HFFc6 (cell line): Measurements from ENCODE around the gene PDCD1LG2. TPM values are rescaled to one million over a fixed set of nuclear protein-coding genes. Genes with fewer than 3 reads are reported as not detected.

ENCODE experiments used
- DNase-seq: peaks from one replicate; pipeline ENCODE4 v3.0.0-alpha.2; 2018
- H3K27ac Mint-ChIP-seq: 2 replicates; pipeline ENCODE4 v1.8.0; 2020; ENCODE audit warnings: mild to moderate bottlenecking, mixed read lengths
- H3K27me3 Mint-ChIP-seq: 2 replicates; pipeline ENCODE4 v1.8.0; 2021; ENCODE audit warnings: mild to moderate bottlenecking, moderate library complexity, mixed read lengths; ENCODE audit not compliant: insufficient read depth
- H3K36me3 Mint-ChIP-seq: 2 replicates; pipeline ENCODE4 v1.8.0; 2021; ENCODE audit warnings: low read depth, mixed read lengths
- H3K4me1 Mint-ChIP-seq: 2 replicates; pipeline ENCODE4 v1.8.0; 2020; ENCODE audit warnings: low read depth, mixed read lengths
- H3K4me3 Mint-ChIP-seq: 2 replicates; pipeline ENCODE4 v1.8.0; 2020; ENCODE audit warnings: mild to moderate bottlenecking, moderate library complexity, mixed read lengths
- H3K9me3 Mint-ChIP-seq: 2 replicates; pipeline ENCODE4 v1.8.0; 2020; ENCODE audit warnings: mild to moderate bottlenecking, mixed read lengths
- total RNA-seq, 6 experiments: library from RNA; stranded (reverse); fragmentation: NEBNext Ultra II Directional; extraction: Animal tissue kit (Norgen Biotek cat#: 25700); gene quantifications; 2 replicates in 1 of 6; 3 replicates in 5 of 6; pipeline ENCODE4 v1.2.3, GENCODE V29; 2021
- TF ChIP-seq, protein P1 (sequence below): fragments of 200-600 bp; sonication (generic); IDR thresholded peaks from 2 replicates; pipeline ENCODE4 v1.5.0; 2021; ENCODE audit warnings: antibody characterized with exemption, mild to moderate bottlenecking

The PDCD1LG2 gene
- total RNA-seq, 6 experiments from 2014 or later: 31.6 to 50.9 (median 42.6) TPM

DNA sequence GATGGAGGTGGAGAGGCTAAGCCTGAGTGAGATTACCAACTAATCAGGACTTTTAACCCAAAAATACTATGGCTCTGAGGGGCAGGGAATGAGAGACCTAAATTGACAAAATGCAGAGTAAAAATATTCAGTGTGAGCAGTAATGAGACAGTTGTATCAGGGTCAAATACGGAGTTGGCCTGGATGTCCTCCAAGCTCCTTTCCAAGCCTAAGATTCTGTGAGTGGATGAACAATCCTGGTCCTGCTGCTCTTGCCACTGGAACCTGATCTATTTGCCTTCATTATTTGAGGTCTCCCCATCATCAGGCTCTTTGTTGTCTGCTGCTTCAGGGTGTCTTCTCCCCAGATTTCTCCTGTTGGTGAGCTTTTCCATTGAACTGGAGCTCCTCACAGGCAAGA, 1.1 kb downstream of the PDCD1LG2 start:
- peaks cover 85% of the 10 kb centered on the region for H3K4me1 Mint-ChIP-seq
- H3K27me3 Mint-ChIP-seq: peaks cover 3% of the 10 kb centered on the region
- TF ChIP-seq, protein P1, sequence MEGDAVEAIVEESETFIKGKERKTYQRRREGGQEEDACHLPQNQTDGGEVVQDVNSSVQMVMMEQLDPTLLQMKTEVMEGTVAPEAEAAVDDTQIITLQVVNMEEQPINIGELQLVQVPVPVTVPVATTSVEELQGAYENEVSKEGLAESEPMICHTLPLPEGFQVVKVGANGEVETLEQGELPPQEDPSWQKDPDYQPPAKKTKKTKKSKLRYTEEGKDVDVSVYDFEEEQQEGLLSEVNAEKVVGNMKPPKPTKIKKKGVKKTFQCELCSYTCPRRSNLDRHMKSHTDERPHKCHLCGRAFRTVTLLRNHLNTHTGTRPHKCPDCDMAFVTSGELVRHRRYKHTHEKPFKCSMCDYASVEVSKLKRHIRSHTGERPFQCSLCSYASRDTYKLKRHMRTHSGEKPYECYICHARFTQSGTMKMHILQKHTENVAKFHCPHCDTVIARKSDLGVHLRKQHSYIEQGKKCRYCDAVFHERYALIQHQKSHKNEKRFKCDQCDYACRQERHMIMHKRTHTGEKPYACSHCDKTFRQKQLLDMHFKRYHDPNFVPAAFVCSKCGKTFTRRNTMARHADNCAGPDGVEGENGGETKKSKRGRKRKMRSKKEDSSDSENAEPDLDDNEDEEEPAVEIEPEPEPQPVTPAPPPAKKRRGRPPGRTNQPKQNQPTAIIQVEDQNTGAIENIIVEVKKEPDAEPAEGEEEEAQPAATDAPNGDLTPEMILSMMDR: no peak
- peak overlapping the region; percentile 93 for H3K4me3 Mint-ChIP-seq
- H3K27ac Mint-ChIP-seq: peak overlapping the region; percentile 97
- no peak for DNase-seq
- H3K36me3 Mint-ChIP-seq: peaks cover 39% of the 10 kb centered on the region
- peaks cover 12% of the 10 kb centered on the region for H3K9me3 Mint-ChIP-seq

DNA sequence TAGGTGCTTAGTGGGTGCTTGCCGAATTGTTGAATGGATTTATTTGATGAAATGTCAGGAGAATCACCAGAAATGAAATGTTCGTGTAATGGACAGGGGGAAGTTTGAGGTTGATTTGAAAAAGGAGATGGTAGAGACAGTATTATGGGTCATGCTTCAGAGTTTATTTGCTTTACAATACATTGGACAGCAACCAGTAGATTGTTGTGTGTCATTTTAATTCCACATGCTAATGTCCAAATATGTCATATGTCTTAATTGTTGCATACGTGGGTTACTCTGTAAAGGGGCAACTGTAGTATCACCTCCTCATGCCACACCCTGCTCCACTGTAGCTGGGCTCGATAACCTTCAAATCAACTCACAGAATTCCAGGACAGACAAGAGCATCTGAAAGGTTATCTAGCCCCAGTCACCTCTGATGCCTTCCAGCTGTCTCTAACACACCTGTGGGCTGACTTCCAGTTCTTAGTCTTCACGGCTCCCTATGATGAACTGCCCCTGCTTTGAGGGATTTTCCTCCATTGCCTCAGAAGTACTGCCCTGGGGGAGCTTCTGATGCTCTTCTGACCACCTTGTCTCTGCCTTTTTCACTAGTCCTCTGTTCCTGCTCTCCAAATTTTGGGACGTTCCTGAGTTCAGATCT, 1.7 kb downstream of the PDCD1LG2 start:
- TF ChIP-seq, protein P1: no peak
- Mint-ChIP-seq H3K27me3 (peaks cover 3% of the 10 kb centered on the region), H3K4me1 (peaks cover 86% of the 10 kb centered on the region), H3K9me3 (peaks cover 8% of the 10 kb centered on the region), H3K4me3 (peak overlapping the region; percentile 93), H3K36me3 (peaks cover 37% of the 10 kb centered on the region), H3K27ac (peak overlapping the region; percentile 97)
- DNase-seq: no peak

DNA sequence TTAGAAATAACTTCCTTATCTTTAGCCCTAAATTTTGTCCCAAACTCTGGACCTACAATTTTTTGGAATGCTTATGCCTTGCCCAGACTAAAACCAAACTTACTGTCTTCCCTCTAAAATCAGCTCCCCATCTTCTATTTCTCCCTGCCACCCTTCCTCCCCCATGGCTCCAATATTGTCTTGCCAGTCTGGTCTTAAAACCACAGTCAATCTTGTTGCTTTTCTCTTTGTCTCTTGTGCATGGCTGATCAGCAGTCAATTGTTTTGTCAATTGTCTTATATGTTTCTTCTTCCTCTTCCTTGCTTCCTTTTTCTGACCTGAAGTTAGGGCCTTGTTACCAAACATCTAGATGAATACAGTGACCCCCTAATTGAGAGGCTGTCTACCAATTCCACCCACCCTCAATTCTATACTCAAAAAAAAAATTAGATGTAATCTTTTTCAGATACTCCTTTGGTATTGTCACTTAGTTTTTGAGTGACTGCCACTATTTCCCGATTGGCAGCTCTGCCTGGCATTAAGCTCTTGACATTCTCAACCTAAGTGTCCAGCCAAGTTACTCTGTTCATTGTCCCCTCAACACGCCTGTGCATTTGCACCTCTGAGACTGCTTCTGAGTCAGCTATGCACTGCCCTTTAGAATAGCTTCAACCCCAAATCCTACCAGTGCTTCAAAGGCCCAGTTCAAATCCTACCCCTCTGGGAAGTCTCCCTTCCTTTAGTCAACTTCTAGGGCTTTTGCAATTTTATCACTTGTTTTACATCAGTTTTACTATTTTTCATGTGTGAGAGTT, 2.5 kb downstream of the PDCD1LG2 start:
- Mint-ChIP-seq H3K9me3 (peaks cover 2% of the 10 kb centered on the region; the same call in 1 of the 2 replicates), H3K27ac (peak overlapping the region; percentile 97), H3K36me3 (peaks cover 34% of the 10 kb centered on the region), H3K27me3 (peaks cover 3% of the 10 kb centered on the region), H3K4me3 (peak overlapping the region; percentile 93), H3K4me1 (peaks cover 89% of the 10 kb centered on the region)
- DNase-seq: no peak
- TF ChIP-seq, protein P1: no peak

DNA sequence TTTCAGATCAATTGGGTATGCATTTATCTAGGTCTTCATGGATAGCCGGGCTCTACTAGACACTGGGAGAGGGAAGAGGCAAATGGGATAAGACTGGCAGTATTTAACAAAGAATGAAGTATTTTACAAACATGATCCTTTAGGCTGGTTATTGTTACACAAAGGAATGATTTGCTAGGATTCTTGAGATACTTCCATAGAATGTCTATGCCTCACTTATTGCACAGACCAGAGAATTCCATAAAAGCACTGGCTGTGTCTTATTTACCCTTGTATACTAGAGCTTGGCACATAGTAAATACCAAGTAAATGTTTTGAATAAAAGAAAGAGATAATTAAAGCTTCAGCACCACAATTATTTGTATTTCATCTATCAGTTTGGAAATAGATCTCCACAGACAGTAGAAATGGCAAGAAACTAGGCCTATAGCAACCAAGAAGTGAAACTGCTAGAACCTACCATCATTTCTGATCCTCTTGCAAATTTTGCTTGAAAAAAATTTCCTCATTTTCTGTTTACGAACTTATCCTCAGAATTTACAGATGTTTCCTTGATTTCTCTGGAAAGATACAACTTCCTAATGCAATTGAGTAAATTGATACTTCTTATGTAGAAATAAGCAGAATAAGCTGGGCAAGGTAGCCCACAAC, 3.8 kb downstream of the PDCD1LG2 start:
- peaks cover 89% of the 10 kb centered on the region for H3K4me1 Mint-ChIP-seq
- DNase-seq: no peak
- peaks cover 3% of the 10 kb centered on the region; the same call in 1 of the 2 replicates for H3K27me3 Mint-ChIP-seq
- H3K9me3 Mint-ChIP-seq: no peaks in the 10 kb centered on the region
- peak overlapping the region; percentile 93 for H3K4me3 Mint-ChIP-seq
- TF ChIP-seq, protein P1: no peak
- peaks cover 35% of the 10 kb centered on the region for H3K36me3 Mint-ChIP-seq
- peak overlapping the region; percentile 45 for H3K27ac Mint-ChIP-seq

DNA sequence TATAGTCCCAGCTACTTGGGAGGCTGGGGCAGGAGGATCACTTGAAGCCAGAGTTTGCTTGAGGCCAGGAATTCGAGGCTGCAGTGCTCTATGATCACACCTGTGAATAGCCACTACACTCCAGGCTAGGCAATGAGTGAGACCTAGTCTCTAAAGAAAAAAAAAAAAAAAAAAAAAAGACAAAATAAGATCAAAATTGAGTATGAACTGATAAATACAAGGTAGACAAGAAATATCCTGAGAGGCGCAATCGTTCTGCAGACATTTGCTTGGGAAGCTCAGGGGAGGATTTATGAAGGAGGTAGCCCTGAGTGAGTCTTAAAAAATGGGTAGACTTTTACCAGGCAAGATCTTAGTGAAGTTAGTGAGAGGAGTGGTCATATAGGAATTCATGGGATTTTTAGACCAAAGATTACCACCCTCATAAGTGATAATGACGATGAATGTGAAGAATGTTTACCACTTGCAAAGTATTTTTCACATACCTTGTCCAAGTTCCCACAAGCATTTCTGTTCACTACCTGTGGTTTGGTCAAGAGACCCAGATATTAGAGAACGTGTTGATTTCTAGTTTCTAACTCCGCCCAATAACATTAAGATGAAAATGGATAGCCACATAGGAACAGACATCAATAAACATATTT, 4.4 kb downstream of the PDCD1LG2 start:
- DNase-seq: no peak
- no peaks in the 10 kb centered on the region for H3K9me3 Mint-ChIP-seq
- TF ChIP-seq, protein P1: no peak
- peaks cover 3% of the 10 kb centered on the region; the same call in 1 of the 2 replicates for H3K27me3 Mint-ChIP-seq
- H3K27ac Mint-ChIP-seq: no peak overlapping the region
- H3K4me1 Mint-ChIP-seq: peaks cover 89% of the 10 kb centered on the region
- H3K36me3 Mint-ChIP-seq: peaks cover 40% of the 10 kb centered on the region
- no peak overlapping the region; the same call in 1 of the 2 replicates for H3K4me3 Mint-ChIP-seq
